ENCODE results near the gene PTPRM. TPM values are rescaled to one million over a fixed set of nuclear protein-coding genes. Genes with fewer than 3 reads are reported as not detected.
A peak's percentile ranks its signal among the peaks of the same experiment; 100 is the strongest.

Gene PTPRM
- polyA plus RNA-seq, 3 donors = 0.04 to 2.1 (median 0.66) TPM

DNA sequence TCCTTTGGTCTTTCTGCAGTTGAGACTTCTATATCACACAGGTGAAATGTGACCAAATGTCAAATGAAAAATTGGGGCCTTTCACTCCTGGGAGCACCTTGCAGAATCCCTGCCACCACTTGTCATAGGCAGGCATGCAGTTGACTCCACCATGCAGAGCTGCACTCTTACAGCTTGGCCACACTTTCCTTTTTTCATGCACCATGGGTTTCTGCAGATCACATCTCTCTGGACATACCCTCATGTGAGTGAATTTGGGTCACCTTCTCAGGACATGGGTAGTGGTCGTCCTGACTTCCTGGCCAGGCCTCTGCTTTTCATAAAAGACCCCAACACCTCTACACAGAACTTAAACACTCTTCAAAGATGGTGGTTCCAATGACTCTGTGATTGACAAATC, 887.0 kb downstream of the PTPRM start:
- Histone ChIP-seq H3K4me3 (replicated peaks in 1 of 3; ENCODE audit: low read depth in 2 of 3, low read length in 3 of 3) (no peak overlapping the region), H3K9me3 (replicated peaks in 1 of 2; ENCODE audit: control insufficient read depth in 1 of 2, insufficient read depth in 1 of 2, low read length in 2 of 2) (no peaks in the 10 kb centered on the region), H3K27ac (ENCODE audit: low read depth in 1 of 2, low read length in 2 of 2) (no peak overlapping the region), H3K9ac (ENCODE audit: insufficient read depth, low read length, poor library complexity, severe bottlenecking) (no peak overlapping the region), H3K36me3 (replicated peaks in 1 of 2; ENCODE audit: control insufficient read depth in 1 of 2, insufficient read depth in 2 of 2, low read length in 2 of 2) (no peaks in the 10 kb centered on the region), H3K4me1 (ENCODE audit: control insufficient read depth in 1 of 2, insufficient read depth in 2 of 2, low read length in 2 of 2) (no peaks in the 10 kb centered on the region), H2AFZ (ENCODE audit: insufficient read depth, low read depth, low read length, poor library complexity, severe bottlenecking) (no peak overlapping the region), H3K27me3 (ENCODE audit: control insufficient read depth in 2 of 2, insufficient read depth in 2 of 2, low read length in 2 of 2) (no peaks in the 10 kb centered on the region), H3K4me2 (replicated peaks; ENCODE audit: extremely low read depth, low read length, poor library complexity, severe bottlenecking) (no peak overlapping the region), H4K20me1 (ENCODE audit: insufficient read depth, low read length) (no peaks in the 10 kb centered on the region), H3K79me2 (ENCODE audit: insufficient read depth, low read length) (no peaks in the 10 kb centered on the region)
- peaks cover 0 to 2% (median 0%) of the 10 kb centered on the region in 3 donors for H3K27me3 Mint-ChIP-seq (ENCODE audit: low read depth in 3 of 3)
- peaks cover 0 to 3% (median 0%) of the 10 kb centered on the region in 7 donors for H3K9me3 Mint-ChIP-seq
- H3K4me1 Mint-ChIP-seq = no peaks in the 10 kb centered on the region
- peak overlapping the region in 1 of 7 donors; percentile 42 for H3K27ac Mint-ChIP-seq
- intact Hi-C loops (cut with micrococcal nuclease) = no loop called here
- TF ChIP-seq, protein P1, sequence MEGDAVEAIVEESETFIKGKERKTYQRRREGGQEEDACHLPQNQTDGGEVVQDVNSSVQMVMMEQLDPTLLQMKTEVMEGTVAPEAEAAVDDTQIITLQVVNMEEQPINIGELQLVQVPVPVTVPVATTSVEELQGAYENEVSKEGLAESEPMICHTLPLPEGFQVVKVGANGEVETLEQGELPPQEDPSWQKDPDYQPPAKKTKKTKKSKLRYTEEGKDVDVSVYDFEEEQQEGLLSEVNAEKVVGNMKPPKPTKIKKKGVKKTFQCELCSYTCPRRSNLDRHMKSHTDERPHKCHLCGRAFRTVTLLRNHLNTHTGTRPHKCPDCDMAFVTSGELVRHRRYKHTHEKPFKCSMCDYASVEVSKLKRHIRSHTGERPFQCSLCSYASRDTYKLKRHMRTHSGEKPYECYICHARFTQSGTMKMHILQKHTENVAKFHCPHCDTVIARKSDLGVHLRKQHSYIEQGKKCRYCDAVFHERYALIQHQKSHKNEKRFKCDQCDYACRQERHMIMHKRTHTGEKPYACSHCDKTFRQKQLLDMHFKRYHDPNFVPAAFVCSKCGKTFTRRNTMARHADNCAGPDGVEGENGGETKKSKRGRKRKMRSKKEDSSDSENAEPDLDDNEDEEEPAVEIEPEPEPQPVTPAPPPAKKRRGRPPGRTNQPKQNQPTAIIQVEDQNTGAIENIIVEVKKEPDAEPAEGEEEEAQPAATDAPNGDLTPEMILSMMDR (IDR thresholded peaks at IDR 0.05) = no peak
- H3K4me3 Mint-ChIP-seq = no peak overlapping the region
- no peaks in the 10 kb centered on the region for H3K36me3 Mint-ChIP-seq
- no CpG with 5 or more reads among the region's 1 CpG for WGBS (ENCODE audit: insufficient coverage)
- no peak for DNase-seq

DNA sequence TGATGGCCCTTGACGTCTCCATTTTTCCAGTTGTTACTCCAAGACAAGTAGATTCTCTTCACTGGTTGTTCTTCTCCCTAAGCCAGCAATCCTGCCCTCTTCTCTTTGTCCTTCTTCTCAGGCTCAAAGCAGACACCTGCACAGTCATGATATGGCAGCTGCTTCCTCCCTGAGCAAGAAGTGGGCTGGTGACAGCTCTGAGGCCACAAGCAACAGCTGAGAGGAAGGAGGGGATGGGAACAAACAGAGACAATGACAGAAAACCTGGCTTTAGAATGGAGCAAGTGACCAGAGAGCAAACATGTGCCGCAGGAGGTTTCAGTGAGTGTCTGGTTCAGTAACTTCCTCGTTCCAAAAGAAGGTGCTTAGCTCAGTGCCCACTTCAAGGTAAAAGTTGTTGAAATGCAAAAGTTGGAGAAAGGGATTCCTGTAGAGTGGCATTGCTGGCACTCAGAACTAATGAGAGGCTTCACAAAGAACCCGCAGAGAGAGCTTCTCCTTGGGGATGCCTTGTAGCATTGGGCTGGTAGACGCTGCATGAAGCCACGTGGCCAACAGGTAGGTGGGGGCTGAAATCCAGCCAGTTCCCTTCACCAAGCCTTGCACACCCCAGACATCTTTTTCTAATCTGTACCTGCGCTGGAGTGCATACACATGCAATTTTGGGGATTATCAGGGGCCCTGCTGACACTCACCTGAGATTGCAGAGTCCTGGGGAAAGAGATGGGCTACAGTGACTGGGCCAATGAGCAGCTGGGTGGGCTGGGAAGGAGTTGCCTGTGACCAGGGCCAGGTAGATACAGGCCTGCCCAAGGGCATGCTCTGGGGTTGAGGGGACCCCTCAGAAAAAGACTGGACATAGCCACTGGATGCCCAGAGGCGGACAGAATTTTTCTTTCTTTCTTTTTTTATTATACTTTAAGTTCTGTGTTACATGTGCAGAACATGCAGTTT, 888.8 kb downstream of the PTPRM start:
- no peaks in the 10 kb centered on the region for H3K36me3 ChIP-seq (replicated peaks in 1 of 2; ENCODE audit: control insufficient read depth in 1 of 2, insufficient read depth in 2 of 2, low read length in 2 of 2)
- no peak overlapping the region for H3K4me2 ChIP-seq (replicated peaks; ENCODE audit: extremely low read depth, low read length, poor library complexity, severe bottlenecking)
- no peaks in the 10 kb centered on the region for H3K36me3 Mint-ChIP-seq
- no peak overlapping the region for H3K4me3 ChIP-seq (replicated peaks in 1 of 3; ENCODE audit: low read depth in 2 of 3, low read length in 3 of 3)
- WGBS (ENCODE audit: insufficient coverage) = 59% methylated on average over 5 of the region's 8 CpGs
- TF ChIP-seq, protein P1 (IDR thresholded peaks at IDR 0.05) = no peak
- H3K4me1 ChIP-seq (ENCODE audit: control insufficient read depth in 1 of 2, insufficient read depth in 2 of 2, low read length in 2 of 2) = no peaks in the 10 kb centered on the region
- H3K9me3 ChIP-seq (replicated peaks in 1 of 2; ENCODE audit: control insufficient read depth in 1 of 2, insufficient read depth in 1 of 2, low read length in 2 of 2) = no peaks in the 10 kb centered on the region
- no peaks in the 10 kb centered on the region for H3K27me3 ChIP-seq (ENCODE audit: control insufficient read depth in 2 of 2, insufficient read depth in 2 of 2, low read length in 2 of 2)
- no peak overlapping the region for H3K9ac ChIP-seq (ENCODE audit: insufficient read depth, low read length, poor library complexity, severe bottlenecking)
- intact Hi-C loops (cut with micrococcal nuclease) = no loop called here
- no peak overlapping the region for H2AFZ ChIP-seq (ENCODE audit: insufficient read depth, low read depth, low read length, poor library complexity, severe bottlenecking)
- no peak overlapping the region for H3K27ac ChIP-seq (ENCODE audit: low read depth in 1 of 2, low read length in 2 of 2)
- H3K27me3 Mint-ChIP-seq (ENCODE audit: low read depth in 3 of 3) = peaks cover 0 to 2% (median 0%) of the 10 kb centered on the region in 3 donors
- H3K79me2 ChIP-seq (ENCODE audit: insufficient read depth, low read length) = no peaks in the 10 kb centered on the region
- no peaks in the 10 kb centered on the region for H3K4me1 Mint-ChIP-seq
- H3K9me3 Mint-ChIP-seq = peaks cover 0 to 3% (median 0%) of the 10 kb centered on the region in 7 donors
- DNase-seq = no peak
- H3K4me3 Mint-ChIP-seq = no peak overlapping the region
- no peaks in the 10 kb centered on the region for H4K20me1 ChIP-seq (ENCODE audit: insufficient read depth, low read length)
- H3K27ac Mint-ChIP-seq = no peak overlapping the region

Small RNA genes within 50 kb of the gene (small RNA-seq; reads per million reads assigned to genes)
- not detected for gene AP001094.1 (ENCODE audit: insufficient read length, low read depth)
- gene RF00012 (ENCODE audit: insufficient read length, low read depth) = not detected
